ENCODE data around the gene DUSP7.

Gene DUSP7

GRCh38 chr3:52023860-52024764 is 32.3 kb downstream of the DUSP7 start:
- DNase-seq = no peak

GRCh38 chr3:52023101-52023770 is 33.1 kb downstream of the DUSP7 start:
- DNase-seq = no peak

GRCh38 chr3:52022323-52023100 is 33.9 kb downstream of the DUSP7 start:
- DNase-seq = peak; percentile 2

- DNase-seq = peak; percentile 48
These were observed 34.7 kb downstream of the DUSP7 start for GRCh38 chr3:52021489-52022268.

GRCh38 chr3:52020796-52021195 is 35.6 kb downstream of the DUSP7 start:
- no peak for DNase-seq

GRCh38 chr3:52019352-52020080 is 36.9 kb downstream of the DUSP7 start:
- no peak for DNase-seq

- DNase-seq = no peak
These were observed 37.9 kb downstream of the DUSP7 start for GRCh38 chr3:52018319-52019000.

GRCh38 chr3:52017586-52017985 is 38.8 kb downstream of the DUSP7 start:
- no peak for DNase-seq

- no peak for DNase-seq
These were observed 40.7 kb downstream of the DUSP7 start for GRCh38 chr3:52015438-52016228.

GRCh38 chr3:52014613-52015012 is 41.8 kb downstream of the DUSP7 start:
- no peak for DNase-seq

GRCh38 chr3:52013802-52014598 is 42.4 kb downstream of the DUSP7 start:
- DNase-seq = no peak

GRCh38 chr3:52012699-52013098 is 43.7 kb downstream of the DUSP7 start:
- no peak for DNase-seq

- no peak for DNase-seq
These were observed 45.9 kb downstream of the DUSP7 start for GRCh38 chr3:52010431-52010830.

GRCh38 chr3:52007291-52007690 is 49.1 kb downstream of the DUSP7 start:
- no peak for DNase-seq

GRCh38 chr3:52006820-52007133 is 49.6 kb downstream of the DUSP7 start:
- no peak for DNase-seq

- no peak for DNase-seq
These were observed 50.2 kb downstream of the DUSP7 start for GRCh38 chr3:52006017-52006819.

GRCh38 chr3:52005571-52005986 is 50.8 kb downstream of the DUSP7 start:
- peak; percentile 7 for DNase-seq

- DNase-seq = no peak
These were observed 51.4 kb downstream of the DUSP7 start for GRCh38 chr3:52004906-52005395.

All from DMS153 (cell line).